Activated T-cell treated with anti-CD3 and anti-CD28 coated beads, Interleukin-2, amount 50 U/mL, for 48 hours (primary cell): ENCODE results near the gene TMEM214.

Experiments used
- DNase-seq, 2 experiments: peaks; one replicate each; pipeline ENCODE4 v3.0.0-alpha.2; 2020

Gene TMEM214

GRCh38 chr2:27032495-27033252, at the start of gene TMEM214:
Gene TMEM214 (plus strand): TSS chr2:27032965. CDS start chr2:27033016, 51 bp downstream.
- DNase-seq, result peak; percentile 89 to 91

- no peak for DNase-seq
Measured at GRCh38 chr2:26983746-26984145, 49.0 kb upstream of the TMEM214 start.

GRCh38 chr2:26985807-26986206, 47.0 kb upstream of the TMEM214 start:
- DNase-seq, result no peak

GRCh38 chr2:26986576-26986975, 46.2 kb upstream of the TMEM214 start:
- DNase-seq, result no peak

GRCh38 chr2:26988058-26988860, 44.5 kb upstream of the TMEM214 start:
- DNase-seq, result no peak

GRCh38 chr2:26989156-26989555, 43.6 kb upstream of the TMEM214 start:
- DNase-seq, result no peak

- DNase-seq, result no peak
Measured at GRCh38 chr2:26991717-26992116, 41.0 kb upstream of the TMEM214 start.

GRCh38 chr2:26993768-26994167, 39.0 kb upstream of the TMEM214 start:
- DNase-seq, result no peak

GRCh38 chr2:26994983-26995382, 37.8 kb upstream of the TMEM214 start:
- no peak for DNase-seq

GRCh38 chr2:26997394-26997793, 35.4 kb upstream of the TMEM214 start:
- no peak for DNase-seq

- DNase-seq, result no peak
Measured at GRCh38 chr2:26998323-26998722, 34.4 kb upstream of the TMEM214 start.

- DNase-seq, result no peak
Measured at GRCh38 chr2:27000228-27000627, 32.5 kb upstream of the TMEM214 start.

GRCh38 chr2:27000995-27001394, 31.8 kb upstream of the TMEM214 start:
- DNase-seq, result no peak

GRCh38 chr2:27001950-27002349, 30.8 kb upstream of the TMEM214 start:
- DNase-seq, result no peak

GRCh38 chr2:27003007-27003406, 29.8 kb upstream of the TMEM214 start:
- no peak for DNase-seq

GRCh38 chr2:27003857-27004256, 28.9 kb upstream of the TMEM214 start:
- no peak for DNase-seq

GRCh38 chr2:27006602-27007415, 26.0 kb upstream of the TMEM214 start:
- no peak for DNase-seq

- DNase-seq, result no peak
Measured at GRCh38 chr2:27007416-27008374, 25.1 kb upstream of the TMEM214 start.

GRCh38 chr2:27008678-27009077, 24.1 kb upstream of the TMEM214 start:
- DNase-seq, result no peak

GRCh38 chr2:27009083-27009482, 23.7 kb upstream of the TMEM214 start:
- no peak for DNase-seq

- DNase-seq, result no peak
Measured at GRCh38 chr2:27009716-27010115, 23.0 kb upstream of the TMEM214 start.

GRCh38 chr2:27010139-27010538, 22.6 kb upstream of the TMEM214 start:
- no peak for DNase-seq
